HUES6 (cell line): ENCODE results near the gene GPR85.

Experiments used
- H3K27ac ChIP-seq: 2 replicates; pipeline ENCODE4 v1.7.0; 2013; ENCODE audit warnings: low read depth, mild to moderate bottlenecking, low read length, inconsistent platforms
- H3K27me3 ChIP-seq: 2 replicates; pipeline ENCODE4 v1.6.1; 2013; ENCODE audit warnings: low read length; ENCODE audit not compliant: control insufficient read depth, insufficient read depth
- H3K36me3 ChIP-seq: 2 replicates; pipeline ENCODE4 v1.6.1; 2013; ENCODE audit warnings: low read length; ENCODE audit not compliant: control insufficient read depth, insufficient read depth
- H3K4me1 ChIP-seq: 2 replicates; pipeline ENCODE4 v1.6.1; 2013; ENCODE audit warnings: low read length; ENCODE audit not compliant: control insufficient read depth, insufficient read depth
- H3K4me3 ChIP-seq: 2 replicates; pipeline ENCODE4 v1.5.1; 2013; ENCODE audit warnings: low read depth, low read length
- H3K9ac ChIP-seq: one replicate; pipeline ENCODE4 v1.6.1; 2013; ENCODE audit warnings: mild to moderate bottlenecking, low read length
- H3K9me3 ChIP-seq: 2 replicates; pipeline ENCODE4 v1.6.1; 2013; ENCODE audit warnings: low read depth, low read length; ENCODE audit not compliant: control insufficient read depth, insufficient read depth

GPR85 gene

DNA sequence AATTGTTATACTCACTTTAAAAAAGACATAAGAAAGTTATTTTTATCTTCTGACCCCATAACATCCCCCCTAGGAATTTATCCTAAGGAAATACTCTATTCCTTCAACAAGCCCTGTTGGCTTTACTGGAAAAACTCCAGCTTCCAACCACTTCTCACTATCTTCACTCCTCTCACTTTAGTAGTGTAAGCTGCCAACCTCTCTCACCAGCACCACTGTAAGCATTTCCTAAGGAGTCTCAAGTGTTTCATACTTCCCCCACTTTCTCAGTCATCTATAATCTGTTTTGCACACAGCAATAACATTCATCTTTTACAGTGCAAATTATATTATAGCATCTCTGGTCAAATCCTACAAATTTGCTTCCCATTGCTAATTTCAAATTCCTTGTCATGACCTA lies 45.8 kb downstream of the GPR85 start:
- Histone ChIP-seq H3K36me3 (no peaks in the 10 kb centered on the region), H3K4me3 (no peak overlapping the region), H3K4me1 (no peaks in the 10 kb centered on the region), H3K27ac (no peak overlapping the region), H3K9me3 (no peaks in the 10 kb centered on the region), H3K27me3 (no peaks in the 10 kb centered on the region), H3K9ac (no peak overlapping the region)

DNA sequence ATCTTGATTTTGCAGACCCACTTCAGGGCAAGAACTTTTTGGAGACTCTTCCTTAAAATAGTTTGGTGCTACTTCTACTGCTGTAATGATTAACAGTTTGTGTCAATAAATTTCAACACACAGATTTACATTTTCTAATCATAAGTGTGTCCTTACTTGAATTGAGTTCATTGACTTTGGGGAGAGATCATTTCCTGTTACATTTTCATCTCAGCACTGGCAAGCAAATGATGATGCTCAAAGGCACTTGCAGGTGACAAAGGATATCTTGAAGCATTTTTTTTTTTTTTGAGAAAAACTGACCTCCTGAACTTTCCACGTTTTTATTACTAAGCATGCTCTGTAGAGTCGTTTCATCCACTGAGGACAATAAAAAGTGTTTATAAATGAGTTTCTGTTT lies 52.7 kb downstream of the GPR85 start:
- H3K36me3 ChIP-seq = no peaks in the 10 kb centered on the region
- H3K9me3 ChIP-seq = no peaks in the 10 kb centered on the region
- no peak overlapping the region for H3K9ac ChIP-seq
- no peaks in the 10 kb centered on the region for H3K27me3 ChIP-seq
- no peak overlapping the region for H3K4me3 ChIP-seq
- H3K4me1 ChIP-seq = peaks cover 5% of the 10 kb centered on the region; the same call in 1 of the 2 replicates
- H3K27ac ChIP-seq = no peak overlapping the region
